Gastrocnemius medialis (tissue), 4 donors: ENCODE data around the gene FGD5. TPM values are rescaled to one million over a fixed set of nuclear protein-coding genes. Genes with fewer than 3 reads are reported as not detected.

Experiments
- ATAC-seq, 2 donors: fragments of 150-250 bp; one replicate each; pipeline ENCODE4 v1.9.1; 2016
- DNase-seq, 2 donors: peaks; one replicate each; pipeline ENCODE4 v3.0.0-alpha.2; 2019
- H3K27ac ChIP-seq, 4 donors: fragments of 200-600 bp; sonication (generic); 1 replicate in 1 of 4; 2 replicates in 3 of 4; pipeline ENCODE4 v1.5.1; 2016 to 2018; ENCODE audit warnings: mild to moderate bottlenecking in 2 of 4, moderate library complexity in 1 of 4
- H3K27me3 ChIP-seq, 3 donors: fragments of 200-600 bp; sonication (generic) in 2 of 3; 1 replicate in 1 of 3; 2 replicates in 2 of 3; pipeline versions ENCODE4 v1.5.1 to v1.6.0; 2016 to 2019; ENCODE audit warnings: mild to moderate bottlenecking in 1 of 3, moderate library complexity in 1 of 3
- H3K36me3 ChIP-seq, 2 donors: fragments of 200-600 bp; sonication (generic) in 1 of 2; one replicate each; pipeline ENCODE4 v1.5.1; 2017 to 2018
- H3K4me1 ChIP-seq, 2 donors: fragments of 200-600 bp; sonication (generic) in 1 of 2; one replicate each; pipeline ENCODE4 v1.5.1; 2016 to 2017; ENCODE audit warnings: mild to moderate bottlenecking in 2 of 2
- H3K4me3 ChIP-seq, 4 donors: fragments of 200-600 bp; sonication (generic) in 3 of 4; 1 replicate in 1 of 4; 2 replicates in 3 of 4; pipeline ENCODE4 v1.5.1; 2016 to 2019; ENCODE audit warnings: mild to moderate bottlenecking in 2 of 4
- H3K9me3 ChIP-seq, 3 donors: fragments of 200-600 bp; sonication (generic) in 2 of 3; 1 replicate in 1 of 3; 2 replicates in 2 of 3; pipeline ENCODE4 v1.5.1; 2016 to 2019
- CTCF ChIP-seq, 5 experiments: fragments of 450-650 bp in 3 of 5; fragments of 200-600 bp in 2 of 5; sonication (generic) in 2 of 5; IDR thresholded peaks in 4 of 5; conservative IDR thresholded peaks in 1 of 5; 1 replicate in 4 of 5; 2 replicates in 1 of 5; pipeline ENCODE4 v1.5.1; 2016 to 2019; ENCODE audit warnings: antibody characterized with exemption in 5 of 5, mild to moderate bottlenecking in 3 of 5, moderate library complexity in 3 of 5
- POLR2A ChIP-seq, 2 donors: fragments of 450-650 bp; IDR thresholded peaks; one replicate each; pipeline ENCODE4 v1.6.1; 2017; ENCODE audit warnings: antibody characterized with exemption in 2 of 2, mild to moderate bottlenecking in 2 of 2, moderate library complexity in 2 of 2
- in situ Hi-C, 4 donors: fragments of 200-750 bp; cut with MboI; loops; one replicate each; pipeline versions ENCODE4 v1.15.0 to v1.8.0; 2017; ENCODE audit warnings: low sequenced_read_pairs in 4 of 4
- intact Hi-C: fragments of 100-400 bp; cut with DNase I; formaldehyde crosslinking; loops from one replicate; pipeline ENCODE4 v1.15.1; 2023; ENCODE audit warnings: low total_unique reads
- total RNA-seq, 4 donors: library from RNA; depleted of rRNA; stranded (reverse); fragments of >200 nt; gene quantifications; one replicate each; pipeline versions ENCODE4 v1.1.0 to v1.2.3, GENCODE V29; 2016

FGD5 gene
- total RNA-seq, 4 donors from 2014 or later, result 4.4 to 8.4 (median 5.2) TPM

GRCh38 chr3:14849638-14850230, 31.0 kb downstream of the FGD5 start:
- DNase-seq, result no peak

GRCh38 chr3:14852058-14852594, 33.4 kb downstream of the FGD5 start:
- no peaks in the 10 kb centered on the region for H3K27me3 ChIP-seq
- H3K27ac ChIP-seq, result peak overlapping the region in 3 of 4 donors; percentile 3 to 25 (median 5)
- no peak for TF ChIP-seq CTCF (IDR thresholded peaks at IDR 0.05 in 4 of 5, conservative IDR thresholded peaks at IDR 0.05 in 1 of 5)
- no peak for TF ChIP-seq POLR2A (IDR thresholded peaks at IDR 0.05)
- H3K9me3 ChIP-seq, result peaks cover 0 to 10% (median 0%) of the 10 kb centered on the region in 3 donors
- no peak for DNase-seq
- no peak for ATAC-seq
- intact Hi-C loops, result no loop called here
- no peaks in the 10 kb centered on the region for H3K36me3 ChIP-seq
- no peak overlapping the region for H3K4me3 ChIP-seq
- in situ Hi-C loops, result no loop called here
- H3K4me1 ChIP-seq, result peaks cover 3 to 12% of the 10 kb centered on the region in 2 donors

More at GRCh38 chr3:14849638-14850230, 31.0 kb downstream of the FGD5 start:
- H3K36me3 ChIP-seq, result no peaks in the 10 kb centered on the region
- in situ Hi-C loops, result no loop called here
- no peaks in the 10 kb centered on the region for H3K27me3 ChIP-seq
- no peaks in the 10 kb centered on the region for H3K9me3 ChIP-seq
- H3K4me1 ChIP-seq, result peaks cover 6 to 16% of the 10 kb centered on the region in 2 donors
- H3K4me3 ChIP-seq, result no peak overlapping the region
- ATAC-seq, result no peak
- peak overlapping the region in 3 of 4 donors; percentile 9 to 75 (median 25) for H3K27ac ChIP-seq
- TF ChIP-seq POLR2A (IDR thresholded peaks at IDR 0.05) (no peak), CTCF (IDR thresholded peaks at IDR 0.05 in 4 of 5, conservative IDR thresholded peaks at IDR 0.05 in 1 of 5) (no peak)
- intact Hi-C loops, result loop anchor here (10.0 kb wide), 1 partner anchor 55 kb away; no protein-coding TSS in a partner anchor

GRCh38 chr3:14852717-14853116, 34.0 kb downstream of the FGD5 start:
- Histone ChIP-seq H3K4me1 (peaks cover 0 to 11% of the 10 kb centered on the region in 2 donors), H3K27ac (peak overlapping the region in 3 of 4 donors; percentile 3 to 25 (median 5)), H3K27me3 (no peaks in the 10 kb centered on the region), H3K4me3 (no peak overlapping the region), H3K36me3 (no peaks in the 10 kb centered on the region), H3K9me3 (peaks cover 0 to 10% (median 0%) of the 10 kb centered on the region in 3 donors)
- in situ Hi-C loops, result no loop called here
- intact Hi-C loops, result no loop called here
- no peak for ATAC-seq
- DNase-seq, result no peak
- TF ChIP-seq CTCF (IDR thresholded peaks at IDR 0.05 in 4 of 5, conservative IDR thresholded peaks at IDR 0.05 in 1 of 5) (no peak), POLR2A (IDR thresholded peaks at IDR 0.05) (no peak)

GRCh38 chr3:14853271-14853951, 34.6 kb downstream of the FGD5 start:
- H3K4me3 ChIP-seq, result no peak overlapping the region
- no peak for TF ChIP-seq POLR2A (IDR thresholded peaks at IDR 0.05)
- TF ChIP-seq CTCF (IDR thresholded peaks at IDR 0.05 in 4 of 5, conservative IDR thresholded peaks at IDR 0.05 in 1 of 5), result no peak
- H3K9me3 ChIP-seq, result peaks cover 0 to 10% (median 0%) of the 10 kb centered on the region in 3 donors
- H3K27me3 ChIP-seq, result no peaks in the 10 kb centered on the region
- ATAC-seq (peak; percentile 43 to 67), DNase-seq (no peak)
- no peaks in the 10 kb centered on the region for H3K36me3 ChIP-seq
- intact Hi-C loops, result no loop called here
- peak overlapping the region in 3 of 4 donors; percentile 13 to 42 (median 21) for H3K27ac ChIP-seq
- in situ Hi-C loops, result no loop called here
- H3K4me1 ChIP-seq, result peaks cover 0 to 11% of the 10 kb centered on the region in 2 donors
